ENCODE data around the gene SEC24D. TPM values are rescaled to one million over a fixed set of nuclear protein-coding genes. Genes with fewer than 3 reads are reported as not detected.
A peak's percentile ranks its signal among the peaks of the same experiment; 100 is the strongest.
"Not testable (repeated sequence)": the region's sequence is repeated elsewhere in the genome, so short reads cannot be mapped to it uniquely, and the experiment has no call there.

Gene SEC24D
- 44.3 TPM for polyA plus RNA-seq (ENCODE audit: insufficient read length)
- long read RNA-seq, donor 1, full-length matches to known transcripts = 2 of 2 reads
- long read RNA-seq, donor 1, partial matches to known transcripts = 0 of 2 reads
- long read RNA-seq, donor 1, other reads (novel, unspliced or antisense) = 0 of 2 reads
- long read RNA-seq, donor 2, full-length matches to known transcripts = 4 of 9 reads
- long read RNA-seq, donor 2, partial matches to known transcripts = 5 of 9 reads
- long read RNA-seq, donor 2, other reads (novel, unspliced or antisense) = 0 of 9 reads
- long read RNA-seq, donor 3 = 0 reads
- long read RNA-seq, donor 4 = 0 reads
- long read RNA-seq, donor 5, full-length matches to known transcripts = 5 of 5 reads
- long read RNA-seq, donor 5, partial matches to known transcripts = 0 of 5 reads
- long read RNA-seq, donor 5, other reads (novel, unspliced or antisense) = 0 of 5 reads
- long read RNA-seq, donor 6, full-length matches to known transcripts = 2 of 2 reads
- long read RNA-seq, donor 6, partial matches to known transcripts = 0 of 2 reads
- long read RNA-seq, donor 6, other reads (novel, unspliced or antisense) = 0 of 2 reads
- long read RNA-seq, donor 7, full-length matches to known transcripts = 1 of 1 reads
- long read RNA-seq, donor 7, partial matches to known transcripts = 0 of 1 reads
- long read RNA-seq, donor 7, other reads (novel, unspliced or antisense) = 0 of 1 reads
- long read RNA-seq, donor 8 = 0 reads

GRCh38 chr4:118835571-118836300, at the start of gene SEC24D:
SEC24D (minus strand) TSS chr4:118836126; CDS start chr4:118833696, 2,430 bp downstream.
- DNase-seq = peak; percentile 85

GRCh38 chr4:118884716-118885115, 48.8 kb upstream of the SEC24D start:
- no peak for DNase-seq

- DNase-seq = no peak
Observed at GRCh38 chr4:118883861-118884260, 47.9 kb upstream of the SEC24D start.

GRCh38 chr4:118881512-118882146, 45.7 kb upstream of the SEC24D start:
- no peak for DNase-seq

GRCh38 chr4:118879409-118879808, 43.5 kb upstream of the SEC24D start:
- DNase-seq = no peak

GRCh38 chr4:118878507-118878906, 42.6 kb upstream of the SEC24D start:
- not testable (repeated sequence) for DNase-seq

- DNase-seq = no peak
Observed at GRCh38 chr4:118877797-118878196, 41.9 kb upstream of the SEC24D start.

GRCh38 chr4:118872181-118872580, 36.3 kb upstream of the SEC24D start:
- no peak for DNase-seq

GRCh38 chr4:118869808-118870342, 33.9 kb upstream of the SEC24D start:
- no peak for DNase-seq

- DNase-seq = no peak
Observed at GRCh38 chr4:118867311-118868067, 31.6 kb upstream of the SEC24D start.

GRCh38 chr4:118866442-118866841, 30.5 kb upstream of the SEC24D start:
- DNase-seq = no peak

GRCh38 chr4:118865091-118865708, 29.3 kb upstream of the SEC24D start:
- no peak for DNase-seq

- DNase-seq = no peak
Observed at GRCh38 chr4:118858779-118859178, 22.9 kb upstream of the SEC24D start.

- DNase-seq = no peak
Observed at GRCh38 chr4:118857760-118858159, 21.8 kb upstream of the SEC24D start.

- no peak for DNase-seq
Observed at GRCh38 chr4:118850488-118851173, 14.7 kb upstream of the SEC24D start.

- DNase-seq = no peak
Observed at GRCh38 chr4:118849867-118850487, 14.1 kb upstream of the SEC24D start.

- DNase-seq = no peak
Observed at GRCh38 chr4:118848901-118849300, 13.0 kb upstream of the SEC24D start.

- DNase-seq = no peak
Observed at GRCh38 chr4:118848242-118848641, 12.3 kb upstream of the SEC24D start.

GRCh38 chr4:118846979-118847378, 11.1 kb upstream of the SEC24D start:
- no peak for DNase-seq
